Left forelimb (tissue), 1 donor: ENCODE measurements around the gene MS4A10.

ENCODE experiments used
- DNase-seq: peaks from one replicate; pipeline ENCODE4 v3.0.0-alpha.2; 2018; ENCODE audit warnings: low spot score

The MS4A10 gene

DNA sequence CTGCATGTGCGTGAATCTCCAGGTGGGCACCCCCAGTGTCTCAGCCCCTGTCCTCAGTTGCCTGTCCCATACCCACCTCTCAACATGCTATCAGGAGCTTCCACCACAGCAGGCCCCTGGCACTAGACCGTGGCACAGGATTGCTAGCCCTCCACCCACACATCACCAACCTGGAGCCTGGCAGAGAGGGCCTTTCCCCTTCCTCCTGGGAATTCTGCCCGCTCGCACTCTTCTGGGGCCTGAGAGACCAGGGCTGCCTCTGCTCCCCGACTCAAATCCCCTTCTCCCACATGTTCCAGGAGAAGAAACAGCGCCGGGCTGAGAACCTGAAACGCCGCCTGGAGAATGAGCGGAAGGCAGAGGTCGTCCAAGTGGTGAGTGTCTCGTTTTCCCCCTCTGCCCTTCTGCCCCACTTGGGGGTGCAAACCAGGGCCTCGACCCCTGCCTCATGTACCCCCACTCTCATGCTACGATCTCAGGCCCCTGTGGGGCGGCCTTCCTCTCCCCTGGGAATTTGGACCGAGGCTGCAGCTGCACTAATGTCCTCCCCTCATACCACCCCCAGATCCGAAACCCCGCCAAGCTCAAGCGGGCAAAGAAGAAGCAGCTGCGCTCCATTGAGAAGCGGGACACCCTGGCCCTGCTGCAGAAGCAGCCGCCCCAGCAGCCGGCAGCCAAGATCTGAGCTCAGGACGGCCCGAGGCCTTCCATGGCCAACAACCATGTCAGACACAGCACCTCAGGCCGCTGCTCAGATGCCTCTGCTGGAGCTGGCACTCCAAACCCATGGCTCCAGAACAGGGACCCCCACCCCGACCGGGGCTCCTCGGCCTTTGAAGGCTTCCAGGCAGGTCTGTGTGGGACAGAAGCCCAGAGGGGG is 64.7 kb downstream of the MS4A10 start:
- DNase-seq, result no peak
